RWPE2 (cell line): ENCODE results near the gene DNAH7.
A peak's percentile ranks its signal among the peaks of the same experiment; 100 is the strongest.

ENCODE experiments used
- ATAC-seq: fragments of 200-7000 bp; cut with Tn5 transposase; 3 replicates; pipeline ENCODE4 v1.9.1; 2021; ENCODE audit warnings: low read depth
- DNase-seq: peaks from one replicate; pipeline ENCODE4 v3.0.0-alpha.2; 2020; ENCODE audit warnings: low spot score
- H3K27ac ChIP-seq: fragments of 450-650 bp; 2 replicates; pipeline ENCODE4 v1.5.1; 2017; ENCODE audit warnings: mild to moderate bottlenecking; ENCODE audit not compliant: poor library complexity, severe bottlenecking
- H3K27me3 ChIP-seq: fragments of 250-450 bp; sonication (Bioruptor Pico); 2 replicates; pipeline ENCODE4 v1.5.1; 2021; ENCODE audit warnings: mild to moderate bottlenecking, moderate library complexity; ENCODE audit not compliant: insufficient read depth, poor library complexity, severe bottlenecking
- H3K36me3 ChIP-seq: fragments of 250-450 bp; sonication (Bioruptor Pico); 2 replicates; pipeline ENCODE4 v1.5.1; 2020; ENCODE audit warnings: low read depth, mild to moderate bottlenecking, moderate library complexity
- H3K4me1 ChIP-seq: fragments of 250-450 bp; sonication (Bioruptor Pico); 2 replicates; pipeline ENCODE4 v1.5.1; 2021; ENCODE audit warnings: mild to moderate bottlenecking, moderate library complexity; ENCODE audit not compliant: insufficient read depth, poor library complexity, severe bottlenecking
- H3K4me3 ChIP-seq: fragments of 250-450 bp; sonication (Bioruptor Pico); 2 replicates; pipeline ENCODE4 v1.5.1; 2021; ENCODE audit warnings: mild to moderate bottlenecking, moderate library complexity; ENCODE audit not compliant: severe bottlenecking
- H3K9me3 ChIP-seq: fragments of 250-450 bp; sonication (Bioruptor Pico); 2 replicates; pipeline ENCODE4 v1.5.1; 2021; ENCODE audit warnings: mild to moderate bottlenecking, moderate library complexity; ENCODE audit not compliant: severe bottlenecking
- CTCF ChIP-seq: fragments of 450-650 bp; IDR thresholded peaks from one replicate; pipeline ENCODE4 v1.5.1; 2017; ENCODE audit warnings: mild to moderate bottlenecking, moderate library complexity; ENCODE audit not compliant: poor library complexity, severe bottlenecking

Gene DNAH7

DNA sequence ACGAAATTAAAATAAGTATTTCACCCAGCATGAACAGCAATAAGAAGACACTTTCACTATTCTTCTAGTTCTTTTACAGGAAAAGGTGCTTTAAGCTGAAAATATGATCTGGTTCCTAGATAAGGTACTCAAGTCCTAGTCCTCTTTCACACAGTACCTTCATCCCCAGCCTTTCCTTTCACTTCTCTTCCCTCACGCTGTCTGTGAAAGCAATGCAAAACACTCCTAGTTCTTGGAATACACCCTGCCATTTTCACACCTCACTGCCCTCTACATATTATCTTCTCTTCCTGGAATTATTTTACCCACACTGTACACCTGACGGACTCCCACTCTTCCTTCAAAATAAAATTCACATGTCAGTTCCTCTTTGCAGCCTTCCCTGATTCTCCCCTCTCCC is 82.9 kb downstream of the DNAH7 start:
- no peak overlapping the region for H3K27ac ChIP-seq
- no peak; the same call in 2 of the 3 replicates for ATAC-seq
- no peak for TF ChIP-seq CTCF

GRCh38 chr2:195984923-195985726 is 83.5 kb downstream of the DNAH7 start:
- no peak for TF ChIP-seq CTCF
- no peak overlapping the region for H3K27ac ChIP-seq
- H3K4me1 ChIP-seq: no peaks in the 10 kb centered on the region

More for the DNA sequence above, 82.9 kb downstream of the DNAH7 start:
- H3K9me3 ChIP-seq: no peaks in the 10 kb centered on the region
- H3K4me1 ChIP-seq: no peaks in the 10 kb centered on the region
- no peaks in the 10 kb centered on the region for H3K36me3 ChIP-seq
- H3K27me3 ChIP-seq: no peaks in the 10 kb centered on the region
- DNase-seq: no peak
- no peak overlapping the region for H3K4me3 ChIP-seq

DNA sequence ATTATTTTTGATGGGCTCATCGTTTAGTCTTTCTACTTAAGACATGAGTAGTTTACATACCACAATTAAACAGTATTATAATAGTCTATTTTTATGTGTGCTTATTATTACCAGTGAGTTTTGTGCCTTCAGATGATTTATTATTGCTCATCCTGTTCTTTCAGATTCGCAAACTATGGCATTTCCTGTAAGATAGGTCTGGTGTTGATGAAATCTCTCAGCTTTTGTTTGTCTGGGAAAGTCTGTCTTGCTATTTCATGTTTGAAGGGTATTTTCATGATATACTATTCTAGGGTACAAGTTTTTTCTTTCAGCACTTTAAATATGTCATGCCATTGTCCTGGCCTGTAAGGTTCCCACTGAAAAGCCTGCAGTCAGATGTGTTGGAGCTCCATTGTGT is 101.3 kb downstream of the DNAH7 start:
- no peaks in the 10 kb centered on the region for H3K27me3 ChIP-seq
- H3K36me3 ChIP-seq: no peaks in the 10 kb centered on the region; the same call in 1 of the 2 replicates
- DNase-seq (no peak), ATAC-seq (peak; percentile 69)
- no peak for TF ChIP-seq CTCF
- H3K4me3 ChIP-seq: no peak overlapping the region
- H3K4me1 ChIP-seq: peaks cover 11% of the 10 kb centered on the region
- H3K27ac ChIP-seq: peak overlapping the region; percentile 18
- no peaks in the 10 kb centered on the region for H3K9me3 ChIP-seq

More at GRCh38 chr2:195984923-195985726, 83.5 kb downstream of the DNAH7 start:
- H3K9me3 ChIP-seq: no peaks in the 10 kb centered on the region
- H3K27me3 ChIP-seq: no peaks in the 10 kb centered on the region
- H3K4me3 ChIP-seq: no peak overlapping the region
- no peak for DNase-seq
- no peak for ATAC-seq
- H3K36me3 ChIP-seq: no peaks in the 10 kb centered on the region

DNA sequence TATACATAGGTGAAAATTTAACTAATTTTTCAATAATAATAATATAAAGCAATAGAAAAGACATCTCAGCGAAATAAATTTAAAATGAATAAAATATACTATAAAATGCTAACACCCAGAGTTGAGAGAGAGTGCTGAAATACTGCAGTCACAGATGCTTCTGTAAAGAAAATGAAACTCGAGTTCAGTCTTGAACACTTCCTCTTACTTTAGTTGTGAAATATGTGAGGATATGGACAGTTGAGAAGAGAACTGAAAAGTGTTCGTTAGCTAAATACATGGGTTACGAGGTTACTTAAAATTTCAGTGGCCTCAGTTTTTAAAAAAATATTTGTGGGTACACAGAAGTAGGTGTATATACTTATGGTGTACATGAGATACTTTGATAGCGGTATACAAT is 106.8 kb downstream of the DNAH7 start:
- no peaks in the 10 kb centered on the region; the same call in 1 of the 2 replicates for H3K36me3 ChIP-seq
- no peaks in the 10 kb centered on the region for H3K9me3 ChIP-seq
- H3K4me3 ChIP-seq: no peak overlapping the region
- H3K27me3 ChIP-seq: no peaks in the 10 kb centered on the region
- H3K27ac ChIP-seq: no peak overlapping the region
- H3K4me1 ChIP-seq: peaks cover under 1% of the 10 kb centered on the region
- no peak for TF ChIP-seq CTCF
- DNase-seq: no peak
- ATAC-seq: no peak

DNA sequence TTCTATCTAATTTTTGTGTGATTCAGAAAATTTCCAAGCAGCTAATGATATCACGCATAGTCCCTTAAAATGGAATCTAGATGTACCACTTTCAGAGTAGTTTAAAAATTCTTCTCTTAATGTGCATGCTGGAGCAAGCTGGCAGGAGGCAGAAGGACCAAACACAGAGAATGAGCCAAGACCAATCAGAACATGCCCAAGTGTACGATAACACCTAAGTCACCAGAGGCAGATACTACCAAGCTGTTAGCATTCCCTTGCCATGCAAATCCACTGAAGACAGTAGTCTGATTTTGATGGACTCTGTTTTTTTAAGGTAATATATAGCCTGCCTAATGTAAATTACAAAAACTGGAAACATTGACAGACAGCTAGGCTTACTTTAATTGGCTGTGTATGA is 109.3 kb downstream of the DNAH7 start:
- ATAC-seq: no peak

More for the DNA sequence above, 109.3 kb downstream of the DNAH7 start:
- no peak for TF ChIP-seq CTCF
- Histone ChIP-seq H3K27me3 (no peaks in the 10 kb centered on the region), H3K9me3 (no peaks in the 10 kb centered on the region), H3K4me3 (no peak overlapping the region), H3K36me3 (no peaks in the 10 kb centered on the region), H3K27ac (no peak overlapping the region), H3K4me1 (no peaks in the 10 kb centered on the region)
- DNase-seq: no peak
